Measurements from ENCODE around the gene EPO.

DNA sequence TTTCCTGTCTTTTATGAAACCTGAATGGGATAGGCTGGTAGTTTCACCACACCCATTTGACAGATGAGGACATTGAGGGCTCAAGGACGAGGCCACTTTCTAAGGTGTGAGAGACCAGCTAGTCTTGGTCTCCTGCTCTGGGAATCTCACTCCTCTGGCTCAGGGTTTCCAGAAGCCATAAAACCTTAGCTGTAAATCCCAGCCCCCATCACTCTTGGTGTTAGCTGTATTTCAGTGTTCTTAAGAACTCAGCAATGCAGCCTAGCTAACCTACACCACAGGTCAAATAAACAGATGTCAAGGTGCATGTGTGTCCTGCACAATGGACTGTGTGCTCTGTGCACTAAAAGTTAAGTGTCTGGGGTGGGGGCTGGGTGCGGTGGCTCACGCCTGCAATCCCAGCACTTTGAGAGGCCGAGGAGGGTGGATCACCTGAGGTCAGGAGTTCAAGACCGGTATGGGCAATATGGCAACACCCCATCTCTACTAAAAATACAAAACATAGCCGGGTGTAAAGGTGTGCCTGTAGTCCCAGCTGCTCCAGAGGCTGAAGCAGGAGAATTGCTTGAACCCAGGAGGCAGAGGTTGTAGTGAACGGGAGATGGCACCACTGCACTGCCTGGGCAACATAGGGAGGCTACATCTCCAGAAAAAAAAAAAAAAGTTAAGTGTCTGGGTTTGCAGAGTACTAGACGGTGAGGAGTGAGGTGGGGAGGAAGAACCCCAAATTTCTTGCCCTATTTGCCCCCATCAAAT lies 567 bp upstream of the EPO start:
- TF ChIP-seq, protein P1, sequence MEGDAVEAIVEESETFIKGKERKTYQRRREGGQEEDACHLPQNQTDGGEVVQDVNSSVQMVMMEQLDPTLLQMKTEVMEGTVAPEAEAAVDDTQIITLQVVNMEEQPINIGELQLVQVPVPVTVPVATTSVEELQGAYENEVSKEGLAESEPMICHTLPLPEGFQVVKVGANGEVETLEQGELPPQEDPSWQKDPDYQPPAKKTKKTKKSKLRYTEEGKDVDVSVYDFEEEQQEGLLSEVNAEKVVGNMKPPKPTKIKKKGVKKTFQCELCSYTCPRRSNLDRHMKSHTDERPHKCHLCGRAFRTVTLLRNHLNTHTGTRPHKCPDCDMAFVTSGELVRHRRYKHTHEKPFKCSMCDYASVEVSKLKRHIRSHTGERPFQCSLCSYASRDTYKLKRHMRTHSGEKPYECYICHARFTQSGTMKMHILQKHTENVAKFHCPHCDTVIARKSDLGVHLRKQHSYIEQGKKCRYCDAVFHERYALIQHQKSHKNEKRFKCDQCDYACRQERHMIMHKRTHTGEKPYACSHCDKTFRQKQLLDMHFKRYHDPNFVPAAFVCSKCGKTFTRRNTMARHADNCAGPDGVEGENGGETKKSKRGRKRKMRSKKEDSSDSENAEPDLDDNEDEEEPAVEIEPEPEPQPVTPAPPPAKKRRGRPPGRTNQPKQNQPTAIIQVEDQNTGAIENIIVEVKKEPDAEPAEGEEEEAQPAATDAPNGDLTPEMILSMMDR (IDR thresholded peaks at IDR 0.05): peak in 1 of 5 experiments; percentile 9
- no peak for TF ChIP-seq POLR2A (IDR thresholded peaks at IDR 0.05)
- TF ChIP-seq POLR2AphosphoS5 (IDR thresholded peaks at IDR 0.05): no peak

Measured in transverse colon (tissue), 4 donors.